Stimulated activated CD4-positive, alpha-beta T cell treated with anti-CD3 and anti-CD28 coated beads, TNF-alpha, amount 100 ng/mL, for 4 hours (primary cell): ENCODE measurements around the gene KRT1.
"Not testable (repeated sequence)": the region's sequence is repeated elsewhere in the genome, so short reads cannot be mapped to it uniquely, and the experiment has no call there.

Experiments
- DNase-seq, 3 experiments: peaks; one replicate each; pipeline ENCODE4 v3.0.0-alpha.2; 2020; ENCODE audit warnings: low read depth in 3 of 3

The KRT1 gene

GRCh38 chr12:52680363-52680762, at the start of gene KRT1:
KRT1 (minus strand) TSS chr12:52680407; CDS start chr12:52680348, 59 bp downstream.
- no peak for DNase-seq

GRCh38 chr12:52729147-52729546, 48.9 kb upstream of the KRT1 start:
- DNase-seq, result no peak

- DNase-seq, result no peak
Measured at GRCh38 chr12:52728374-52728773, 48.2 kb upstream of the KRT1 start.

- no peak for DNase-seq
Measured at GRCh38 chr12:52727037-52727436, 46.8 kb upstream of the KRT1 start.

- DNase-seq, result no peak
Measured at GRCh38 chr12:52726451-52726850, 46.2 kb upstream of the KRT1 start.

GRCh38 chr12:52724384-52724783, 44.2 kb upstream of the KRT1 start:
- no peak for DNase-seq

GRCh38 chr12:52722680-52723079, 42.5 kb upstream of the KRT1 start:
- DNase-seq, result no peak

- no peak for DNase-seq
Measured at GRCh38 chr12:52721838-52722470, 41.7 kb upstream of the KRT1 start.

- no peak for DNase-seq
Measured at GRCh38 chr12:52720365-52720886, 40.2 kb upstream of the KRT1 start.

- DNase-seq, result no peak
Measured at GRCh38 chr12:52716061-52716460, 35.9 kb upstream of the KRT1 start.

- no peak for DNase-seq
Measured at GRCh38 chr12:52715416-52715815, 35.2 kb upstream of the KRT1 start.

GRCh38 chr12:52714887-52715281, 34.7 kb upstream of the KRT1 start:
- no peak for DNase-seq

- peak in 1 of 3 experiments; percentile 2 for DNase-seq
Measured at GRCh38 chr12:52713960-52714886, 34.0 kb upstream of the KRT1 start.

- not testable (repeated sequence) for DNase-seq
Measured at GRCh38 chr12:52712122-52712521, 31.9 kb upstream of the KRT1 start.

- no peak for DNase-seq
Measured at GRCh38 chr12:52710730-52711129, 30.5 kb upstream of the KRT1 start.

GRCh38 chr12:52708010-52708409, 27.8 kb upstream of the KRT1 start:
- DNase-seq, result no peak

GRCh38 chr12:52704464-52704863, 24.3 kb upstream of the KRT1 start:
- no peak for DNase-seq

- no peak for DNase-seq
Measured at GRCh38 chr12:52703878-52704277, 23.7 kb upstream of the KRT1 start.

GRCh38 chr12:52703424-52703823, 23.2 kb upstream of the KRT1 start, which contains the start of gene KRT77:
KRT77 (minus strand) TSS chr12:52703524; CDS start chr12:52703434, 90 bp downstream.
- DNase-seq, result no peak

GRCh38 chr12:52702338-52702737, 22.1 kb upstream of the KRT1 start:
- DNase-seq, result no peak

GRCh38 chr12:52701281-52701680, 21.1 kb upstream of the KRT1 start:
- no peak for DNase-seq

GRCh38 chr12:52699960-52700359, 19.8 kb upstream of the KRT1 start:
- DNase-seq, result no peak

GRCh38 chr12:52699373-52699772, 19.2 kb upstream of the KRT1 start:
- no peak for DNase-seq
